AG04449 (cell line): ENCODE data around the gene MOCS1.

ENCODE experiments used
- CTCF ChIA-PET: fragments of 350-600 bp; formaldehyde crosslinking; extraction: SDS; loops from one replicate; lab custom pipeline; 2021; ENCODE audit warnings: antibody characterized with exemption; lab: Yijun Ruan, JAX
- POLR2A ChIA-PET: fragments of 400-600, 350-600 bp; formaldehyde crosslinking; extraction: SDS; loops from one replicate; lab custom pipeline; 2020; ENCODE audit warnings: antibody characterized with exemption, inconsistent platforms; lab: Yijun Ruan, JAX
- DNase-seq: peaks from one replicate; pipeline ENCODE4 v3.0.0-alpha.2; 2010; ENCODE audit warnings: low read depth, low spot score
- H3K4me3 ChIP-seq: 2 replicates; pipeline ENCODE4 v1.5.1; 2011; ENCODE audit warnings: low read depth, mild to moderate bottlenecking, control low read depth, low read length
- CTCF ChIP-seq: IDR thresholded peaks from one replicate; pipeline ENCODE4 v1.5.1; 2011; ENCODE audit warnings: mild to moderate bottlenecking, moderate library complexity, low read length, control low read depth, inconsistent platforms; ENCODE audit not compliant: insufficient read depth; ENCODE audit errors: missing control alignments

The MOCS1 gene

GRCh38 chr6:39964094-39964493 lies 29.8 kb upstream of the MOCS1 start:
- no peak overlapping the region for H3K4me3 ChIP-seq
- CTCF ChIA-PET: no interaction called here
- no peak for TF ChIP-seq CTCF
- DNase-seq: no peak
- POLR2A ChIA-PET: no interaction called here

- CTCF ChIA-PET: no interaction called here
- POLR2A ChIA-PET: no interaction called here
- DNase-seq: no peak
- no peak for TF ChIP-seq CTCF
- no peak overlapping the region for H3K4me3 ChIP-seq
Observed at GRCh38 chr6:39962831-39963230, 28.6 kb upstream of the MOCS1 start.

- no peak overlapping the region for H3K4me3 ChIP-seq
- no peak for DNase-seq
- no peak for TF ChIP-seq CTCF
- POLR2A ChIA-PET: no interaction called here
- CTCF ChIA-PET: no interaction called here
Observed at GRCh38 chr6:39961178-39961577, 26.9 kb upstream of the MOCS1 start.

GRCh38 chr6:39958947-39959346 lies 24.7 kb upstream of the MOCS1 start:
- ChIA-PET CTCF (no interaction called here), POLR2A (no interaction called here)

GRCh38 chr6:39956936-39957335 lies 22.7 kb upstream of the MOCS1 start:
- no peak for TF ChIP-seq CTCF
- no peak for DNase-seq
- ChIA-PET POLR2A (no interaction called here), CTCF (no interaction called here)
- no peak overlapping the region for H3K4me3 ChIP-seq

More at GRCh38 chr6:39958947-39959346, 24.7 kb upstream of the MOCS1 start:
- no peak for DNase-seq
- H3K4me3 ChIP-seq: no peak overlapping the region
- TF ChIP-seq CTCF: no peak

GRCh38 chr6:39953076-39953618 lies 18.9 kb upstream of the MOCS1 start:
- no peak overlapping the region for H3K4me3 ChIP-seq
- ChIA-PET CTCF (no interaction called here), POLR2A (no interaction called here)
- DNase-seq: no peak
- TF ChIP-seq CTCF: no peak
